ENCODE results near the gene LRMDA. TPM values are rescaled to one million over a fixed set of nuclear protein-coding genes. Genes with fewer than 3 reads are reported as not detected.
A peak's percentile ranks its signal among the peaks of the same experiment; 100 is the strongest.

LRMDA gene
- total and polyA plus RNA-seq, 4 experiments from 2014 or later = not detected

DNA sequence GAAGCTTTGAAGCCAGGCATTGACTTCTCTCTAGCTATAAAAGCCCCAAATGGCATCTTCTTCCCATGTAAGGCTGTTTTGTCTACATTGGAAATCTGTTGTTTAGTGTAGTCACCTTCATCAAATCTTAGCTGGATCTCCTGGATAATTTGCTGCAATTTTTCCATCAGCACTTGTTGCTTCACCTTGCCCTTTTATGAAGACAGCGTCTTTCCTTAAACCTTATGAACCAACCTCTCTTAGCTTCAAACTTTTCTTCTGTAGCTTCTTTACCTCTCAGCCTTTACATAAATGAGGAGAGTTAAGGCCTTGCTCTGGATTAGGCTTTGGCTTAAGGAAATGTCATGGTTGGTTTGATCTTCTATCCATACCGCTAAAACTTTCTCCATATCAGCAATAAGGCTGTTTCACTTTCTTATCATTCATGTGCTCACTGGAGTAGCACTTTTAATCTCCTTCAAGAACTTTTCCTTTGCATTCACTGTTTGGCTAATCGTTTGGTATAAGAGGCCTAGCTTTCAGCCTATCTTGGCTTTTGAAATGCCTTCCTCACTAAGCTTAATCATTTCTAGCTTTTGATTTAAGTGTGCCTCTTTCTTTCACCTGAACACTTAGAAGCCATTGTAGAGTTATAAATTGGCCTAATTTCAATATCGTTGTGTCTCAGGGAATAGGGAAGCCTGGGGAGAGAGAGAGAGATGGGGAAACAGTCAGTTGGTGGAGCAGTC lies 803.2 kb downstream of the LRMDA start:
- Histone ChIP-seq H3K36me3 (ENCODE audit: insufficient read depth, low read length) (no peaks in the 10 kb centered on the region), H3K27ac (ENCODE audit: low read depth, low read length) (no peak overlapping the region), H3K27me3 (ENCODE audit: insufficient read depth, low read length) (no peaks in the 10 kb centered on the region), H3K4me3 (ENCODE audit: low read length in 2 of 2) (no peak overlapping the region), H3K4me1 (ENCODE audit: insufficient read depth, low read length) (no peaks in the 10 kb centered on the region), H3K9me3 (ENCODE audit: control insufficient read depth in 1 of 2, low read length in 2 of 2) (no peaks in the 10 kb centered on the region)
- Mint-ChIP-seq H3K27ac (no peak overlapping the region), H3K4me3 (no peak overlapping the region), H3K4me1 (no peaks in the 10 kb centered on the region), H3K27me3 (no peaks in the 10 kb centered on the region), H3K9me3 (peaks cover 0 to 3% (median 0%) of the 10 kb centered on the region in 8 donors), H3K36me3 (no peaks in the 10 kb centered on the region)
- DNase-seq = no peak
- ChIA-PET POLR2A (ENCODE audit: partially characterized antibody) (no interaction called here), CTCF (ENCODE audit: partially characterized antibody) (no interaction called here)
- intact Hi-C loops (cut with micrococcal nuclease) = no loop called here

DNA sequence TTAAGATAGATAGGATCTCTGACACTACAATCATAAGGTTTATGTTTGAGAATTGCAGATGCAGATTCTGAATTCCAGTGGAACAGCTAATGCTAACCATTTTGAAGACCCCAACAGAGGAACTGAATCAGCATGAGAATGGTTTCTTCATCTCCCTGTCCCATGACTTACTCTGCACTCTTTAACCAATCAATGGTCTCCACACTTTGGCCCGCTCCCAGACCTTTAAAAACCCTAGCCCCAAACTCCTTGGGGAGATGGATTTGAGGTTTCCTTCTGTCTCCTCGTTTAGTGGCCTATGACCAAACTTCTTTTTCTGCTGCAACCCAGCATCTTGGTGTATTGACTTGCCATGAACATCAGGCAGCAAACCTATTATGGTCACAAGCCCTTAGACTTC lies 804.9 kb downstream of the LRMDA start:
- Histone ChIP-seq H3K27ac (ENCODE audit: low read depth, low read length) (no peak overlapping the region), H3K4me1 (ENCODE audit: insufficient read depth, low read length) (no peaks in the 10 kb centered on the region), H3K9me3 (ENCODE audit: control insufficient read depth in 1 of 2, low read length in 2 of 2) (no peaks in the 10 kb centered on the region), H3K36me3 (ENCODE audit: insufficient read depth, low read length) (no peaks in the 10 kb centered on the region), H3K4me3 (ENCODE audit: low read length in 2 of 2) (no peak overlapping the region), H3K27me3 (ENCODE audit: insufficient read depth, low read length) (no peaks in the 10 kb centered on the region)
- no peak for DNase-seq
- POLR2A ChIA-PET (ENCODE audit: partially characterized antibody) = no interaction called here
- H3K9me3 Mint-ChIP-seq = peaks cover 0 to 3% (median 0%) of the 10 kb centered on the region in 8 donors
- intact Hi-C loops (cut with micrococcal nuclease) = no loop called here
- no peaks in the 10 kb centered on the region for H3K4me1 Mint-ChIP-seq
- H3K27me3 Mint-ChIP-seq = no peaks in the 10 kb centered on the region
- CTCF ChIA-PET (ENCODE audit: partially characterized antibody) = no interaction called here
- no peaks in the 10 kb centered on the region for H3K36me3 Mint-ChIP-seq
- no peak overlapping the region for H3K27ac Mint-ChIP-seq
- no peak overlapping the region for H3K4me3 Mint-ChIP-seq

DNA sequence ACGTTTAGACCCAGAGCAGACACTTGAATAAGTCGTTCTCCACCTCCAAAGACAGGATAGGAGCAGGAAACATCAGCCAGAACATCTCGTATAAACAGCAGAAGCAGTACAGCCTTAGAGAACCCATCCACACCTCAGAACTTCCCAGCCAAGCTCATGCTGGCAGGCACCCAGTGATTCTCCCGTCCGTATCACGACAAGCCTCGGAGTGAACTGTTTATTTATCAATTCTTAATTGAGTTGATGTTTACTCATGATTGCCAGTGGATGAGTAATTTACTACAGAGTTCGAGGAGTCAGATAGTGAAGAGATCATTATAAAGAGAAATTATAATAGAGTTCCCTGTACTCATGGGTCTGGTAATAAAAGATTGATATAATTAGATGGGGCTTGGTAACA lies 811.5 kb downstream of the LRMDA start:
- Mint-ChIP-seq H3K4me1 (no peaks in the 10 kb centered on the region), H3K9me3 (peaks cover 0 to 6% (median 0%) of the 10 kb centered on the region in 8 donors), H3K27me3 (no peaks in the 10 kb centered on the region), H3K4me3 (no peak overlapping the region), H3K36me3 (no peaks in the 10 kb centered on the region), H3K27ac (no peak overlapping the region)
- Histone ChIP-seq H3K4me1 (ENCODE audit: insufficient read depth, low read length) (no peaks in the 10 kb centered on the region), H3K27ac (ENCODE audit: low read depth, low read length) (no peak overlapping the region), H3K9me3 (ENCODE audit: control insufficient read depth in 1 of 2, low read length in 2 of 2) (no peaks in the 10 kb centered on the region), H3K27me3 (ENCODE audit: insufficient read depth, low read length) (no peaks in the 10 kb centered on the region), H3K36me3 (ENCODE audit: insufficient read depth, low read length) (no peaks in the 10 kb centered on the region), H3K4me3 (ENCODE audit: low read length in 2 of 2) (no peak overlapping the region)
- CTCF ChIA-PET (ENCODE audit: partially characterized antibody) = no interaction called here
- POLR2A ChIA-PET (ENCODE audit: partially characterized antibody) = no interaction called here
- intact Hi-C loops (cut with micrococcal nuclease) = no loop called here
- DNase-seq = no peak

DNA sequence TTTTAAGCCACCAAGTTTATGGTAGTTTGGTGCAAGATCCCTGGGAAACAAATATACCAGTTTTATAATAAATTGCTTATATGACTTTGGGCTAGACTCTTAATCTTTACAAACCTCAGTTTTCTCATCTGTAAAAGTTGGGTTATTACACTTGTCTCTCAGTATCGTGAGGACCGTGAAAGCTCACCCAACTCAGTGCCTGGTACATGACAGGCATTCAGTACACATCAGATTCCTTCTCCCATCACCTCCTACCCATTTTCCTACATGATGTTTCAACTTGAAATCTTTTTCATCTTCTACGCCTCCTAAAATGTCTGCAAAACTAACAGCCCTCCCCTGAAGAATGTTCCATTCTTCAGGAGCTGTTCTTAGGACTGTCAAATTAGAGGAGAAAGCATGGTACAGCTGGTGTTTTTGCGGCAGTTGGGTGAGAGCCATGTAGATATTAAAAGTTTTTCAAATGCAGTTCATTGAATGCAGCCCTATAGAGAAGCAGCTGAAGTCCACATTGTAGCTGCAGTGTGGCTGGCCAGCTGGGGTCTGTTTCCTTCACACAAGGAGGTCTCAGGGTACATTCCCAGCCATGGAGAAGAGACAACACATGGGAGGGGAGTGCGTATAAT lies 812.8 kb downstream of the LRMDA start:
- H3K27ac Mint-ChIP-seq = no peak overlapping the region
- no peak overlapping the region for H3K27ac ChIP-seq (ENCODE audit: low read depth, low read length)
- no peaks in the 10 kb centered on the region for H3K9me3 ChIP-seq (ENCODE audit: control insufficient read depth in 1 of 2, low read length in 2 of 2)
- H3K4me3 Mint-ChIP-seq = no peak overlapping the region
- no peaks in the 10 kb centered on the region for H3K36me3 ChIP-seq (ENCODE audit: insufficient read depth, low read length)
- no peaks in the 10 kb centered on the region for H3K27me3 Mint-ChIP-seq
- ChIA-PET POLR2A (ENCODE audit: partially characterized antibody) (no interaction called here), CTCF (ENCODE audit: partially characterized antibody) (no interaction called here)
- DNase-seq = no peak
- H3K4me1 Mint-ChIP-seq = no peaks in the 10 kb centered on the region
- H3K4me3 ChIP-seq (ENCODE audit: low read length in 2 of 2) = no peak overlapping the region
- no peaks in the 10 kb centered on the region for H3K4me1 ChIP-seq (ENCODE audit: insufficient read depth, low read length)
- intact Hi-C loops (cut with micrococcal nuclease) = no loop called here
- H3K27me3 ChIP-seq (ENCODE audit: insufficient read depth, low read length) = no peaks in the 10 kb centered on the region
- H3K36me3 Mint-ChIP-seq = no peaks in the 10 kb centered on the region
- peaks cover 0 to 6% (median 0%) of the 10 kb centered on the region in 8 donors for H3K9me3 Mint-ChIP-seq

DNA sequence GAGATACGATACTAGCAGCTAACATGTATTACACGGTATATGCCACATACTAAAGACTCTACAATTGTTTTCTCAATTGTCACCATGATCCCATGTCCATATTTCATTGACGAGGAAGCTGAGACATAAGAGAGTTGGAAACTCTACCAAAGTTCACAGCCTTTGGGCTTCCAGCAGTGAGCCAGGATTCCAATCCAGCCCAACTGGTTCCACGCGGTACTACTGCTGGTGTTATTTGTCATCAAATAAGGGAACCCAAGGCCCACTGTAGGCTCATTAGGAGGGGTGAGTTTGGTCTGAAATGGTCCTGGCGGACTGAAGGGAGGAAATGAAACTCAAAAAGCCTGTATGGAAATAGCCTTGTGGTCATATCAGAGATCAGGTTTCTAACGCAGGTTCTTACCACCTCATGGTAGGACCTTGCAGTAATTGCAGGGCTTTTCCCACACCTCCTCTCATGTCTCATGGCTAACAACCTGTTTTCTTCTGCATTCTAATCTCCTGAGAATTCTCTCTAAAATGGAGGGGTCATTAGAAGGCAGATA lies 814.6 kb downstream of the LRMDA start:
- H3K27me3 ChIP-seq (ENCODE audit: insufficient read depth, low read length) = no peaks in the 10 kb centered on the region
- H3K9me3 Mint-ChIP-seq = peaks cover 0 to 6% (median 0%) of the 10 kb centered on the region in 8 donors
- H3K4me3 Mint-ChIP-seq = peak overlapping the region in 1 of 8 donors; percentile 36
- DNase-seq = no peak
- intact Hi-C loops (cut with micrococcal nuclease) = no loop called here
- H3K36me3 ChIP-seq (ENCODE audit: insufficient read depth, low read length) = no peaks in the 10 kb centered on the region
- no peak overlapping the region for H3K27ac ChIP-seq (ENCODE audit: low read depth, low read length)
- no peak overlapping the region for H3K4me3 ChIP-seq (ENCODE audit: low read length in 2 of 2)
- no peaks in the 10 kb centered on the region for H3K4me1 Mint-ChIP-seq
- ChIA-PET CTCF (ENCODE audit: partially characterized antibody) (no interaction called here), POLR2A (ENCODE audit: partially characterized antibody) (no interaction called here)
- H3K27me3 Mint-ChIP-seq = no peaks in the 10 kb centered on the region
- H3K36me3 Mint-ChIP-seq = no peaks in the 10 kb centered on the region
- no peaks in the 10 kb centered on the region for H3K4me1 ChIP-seq (ENCODE audit: insufficient read depth, low read length)
- H3K9me3 ChIP-seq (ENCODE audit: control insufficient read depth in 1 of 2, low read length in 2 of 2) = no peaks in the 10 kb centered on the region
- H3K27ac Mint-ChIP-seq = no peak overlapping the region

DNA sequence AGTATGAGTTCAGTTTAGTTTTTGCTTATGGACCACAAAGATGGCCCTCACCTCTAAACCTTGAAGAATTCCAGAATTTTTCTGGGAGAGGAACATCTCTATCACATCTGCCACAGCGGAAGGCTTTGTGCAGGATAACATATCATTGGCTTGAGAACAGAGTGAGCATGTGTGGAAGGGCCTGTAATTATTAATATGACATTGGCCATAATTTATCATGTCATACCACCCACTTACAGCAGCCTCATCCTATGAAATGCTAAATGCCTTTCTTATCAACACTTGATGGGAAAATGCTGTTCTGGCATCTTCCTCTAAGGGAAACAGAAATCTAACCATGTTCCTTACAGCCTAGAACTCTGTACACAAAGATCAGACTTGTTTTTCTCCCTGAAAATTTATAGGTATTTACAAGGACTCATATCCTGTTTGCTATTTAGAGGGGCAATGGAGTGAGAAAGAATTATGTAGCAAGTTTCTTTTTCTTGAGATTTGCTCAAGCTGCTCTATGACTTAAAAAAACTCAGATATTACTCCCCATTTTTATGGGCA lies 817.3 kb downstream of the LRMDA start:
- H3K27me3 Mint-ChIP-seq = no peaks in the 10 kb centered on the region
- Histone ChIP-seq H3K9me3 (ENCODE audit: control insufficient read depth in 1 of 2, low read length in 2 of 2) (no peaks in the 10 kb centered on the region), H3K4me3 (ENCODE audit: low read length in 2 of 2) (no peak overlapping the region), H3K27ac (ENCODE audit: low read depth, low read length) (no peak overlapping the region), H3K27me3 (ENCODE audit: insufficient read depth, low read length) (no peaks in the 10 kb centered on the region), H3K4me1 (ENCODE audit: insufficient read depth, low read length) (no peaks in the 10 kb centered on the region), H3K36me3 (ENCODE audit: insufficient read depth, low read length) (no peaks in the 10 kb centered on the region)
- H3K27ac Mint-ChIP-seq = no peak overlapping the region
- H3K36me3 Mint-ChIP-seq = no peaks in the 10 kb centered on the region
- no peak overlapping the region for H3K4me3 Mint-ChIP-seq
- peaks cover 0 to 6% (median 0%) of the 10 kb centered on the region in 8 donors for H3K9me3 Mint-ChIP-seq
- DNase-seq = no peak
- intact Hi-C loops (cut with micrococcal nuclease) = no loop called here
- no peaks in the 10 kb centered on the region for H3K4me1 Mint-ChIP-seq
- POLR2A ChIA-PET (ENCODE audit: partially characterized antibody) = no interaction called here
- CTCF ChIA-PET (ENCODE audit: partially characterized antibody) = no interaction called here

DNA sequence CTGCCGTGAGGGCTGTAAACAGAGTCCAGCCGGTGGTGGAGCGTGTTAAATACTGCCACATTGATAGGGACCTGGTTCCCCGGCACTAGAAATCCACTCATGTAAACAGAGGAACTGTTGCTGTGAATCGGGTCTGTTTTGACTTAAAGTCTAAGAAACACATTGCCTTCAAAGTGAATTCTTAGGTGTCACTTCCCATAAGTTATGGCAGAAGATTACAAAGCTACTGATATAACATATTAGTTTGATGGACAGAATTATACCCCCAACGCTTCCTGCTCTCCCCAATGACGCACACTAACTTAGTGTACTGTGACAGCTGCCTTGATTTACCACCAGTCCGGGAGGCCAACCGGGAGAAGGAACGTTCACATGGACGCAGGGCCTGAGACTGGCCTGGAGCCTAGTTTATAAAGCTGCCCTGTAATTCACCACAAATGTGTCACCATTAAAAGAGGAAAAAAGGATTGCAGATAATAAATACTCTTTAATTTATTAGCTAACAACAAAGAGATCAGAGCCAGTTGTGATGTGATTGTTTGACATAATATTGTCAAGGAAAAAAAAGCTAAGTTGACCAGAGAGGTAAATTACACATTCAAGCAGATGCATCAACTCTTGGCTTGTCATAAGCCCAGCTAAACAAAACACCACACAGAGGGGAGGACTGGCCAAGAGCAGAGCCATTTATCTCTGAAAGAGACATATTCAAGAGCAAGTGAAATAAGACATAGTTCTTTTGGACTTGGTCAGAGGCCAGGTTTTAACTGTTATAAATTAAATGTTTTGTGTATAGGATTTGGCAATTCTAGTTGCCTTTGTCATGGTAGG lies 820.6 kb downstream of the LRMDA start:
- intact Hi-C loops (cut with micrococcal nuclease) = no loop called here
- Histone ChIP-seq H3K36me3 (ENCODE audit: insufficient read depth, low read length) (no peaks in the 10 kb centered on the region), H3K27ac (ENCODE audit: low read depth, low read length) (no peak overlapping the region), H3K9me3 (ENCODE audit: control insufficient read depth in 1 of 2, low read length in 2 of 2) (no peaks in the 10 kb centered on the region), H3K4me3 (ENCODE audit: low read length in 2 of 2) (no peak overlapping the region), H3K27me3 (ENCODE audit: insufficient read depth, low read length) (no peaks in the 10 kb centered on the region), H3K4me1 (ENCODE audit: insufficient read depth, low read length) (no peaks in the 10 kb centered on the region)
- Mint-ChIP-seq H3K27me3 (peaks cover 0 to 2% of the 10 kb centered on the region in 2 donors), H3K36me3 (no peaks in the 10 kb centered on the region), H3K9me3 (peaks cover 0 to 2% (median 0%) of the 10 kb centered on the region in 8 donors), H3K27ac (no peak overlapping the region), H3K4me3 (no peak overlapping the region), H3K4me1 (no peaks in the 10 kb centered on the region)
- CTCF ChIA-PET (ENCODE audit: partially characterized antibody) = no interaction called here
- POLR2A ChIA-PET (ENCODE audit: partially characterized antibody) = no interaction called here
- no peak for DNase-seq
